GM23338 (cell line): Measurements from ENCODE around the gene AKNA. TPM values are rescaled to one million over a fixed set of nuclear protein-coding genes. Genes with fewer than 3 reads are reported as not detected.

Experiments
- ATAC-seq: fragments of 200-7000 bp; cut with Tn5 transposase; 3 replicates; pipeline ENCODE4 v1.9.1; 2020
- DNase-seq: peaks from one replicate; pipeline ENCODE4 v3.0.0-alpha.2; 2015; ENCODE audit warnings: low spot score
- H2AFZ ChIP-seq: fragments of 200-600 bp; sonication (generic); 2 replicates; pipeline ENCODE4 v1.8.0; 2016; ENCODE audit warnings: antibody characterized with exemption, mild to moderate bottlenecking, moderate library complexity
- H3F3A ChIP-seq: fragments of 200-600 bp; sonication (generic); replicated peaks from 2 replicates; pipeline ENCODE4 v1.8.0; 2017; ENCODE audit warnings: antibody characterized with exemption, mixed run types, low read depth
- H3K27ac ChIP-seq: fragments of 200-600 bp; sonication (generic); 2 replicates; pipeline ENCODE4 v1.6.1; 2016; ENCODE audit warnings: low read depth
- H3K27me3 ChIP-seq: fragments of 200-600 bp; sonication (generic); 2 replicates; pipeline ENCODE4 v1.8.0; 2016; ENCODE audit warnings: mild to moderate bottlenecking, mixed run types, moderate library complexity; ENCODE audit not compliant: insufficient read depth
- H3K36me3 ChIP-seq: fragments of 200-600 bp; sonication (generic); 2 replicates; pipeline ENCODE4 v1.8.0; 2016; ENCODE audit warnings: mild to moderate bottlenecking; ENCODE audit not compliant: insufficient read depth
- H3K4me1 ChIP-seq: fragments of 200-600 bp; sonication (generic); 2 replicates; pipeline ENCODE4 v1.8.0; 2016; ENCODE audit warnings: mild to moderate bottlenecking, moderate library complexity; ENCODE audit not compliant: insufficient read depth
- H3K4me2 ChIP-seq: fragments of 200-600 bp; sonication (generic); 2 replicates; pipeline ENCODE4 v1.7.1; 2017; ENCODE audit warnings: mixed run types
- H3K4me3 ChIP-seq: fragments of 200-600 bp; sonication (generic); 2 replicates; pipeline ENCODE4 v1.6.1; 2016; ENCODE audit warnings: mixed run types
- H3K79me2 ChIP-seq: fragments of 200-600 bp; sonication (generic); replicated peaks from 2 replicates; pipeline ENCODE4 v1.8.0; 2017; ENCODE audit warnings: mild to moderate bottlenecking; ENCODE audit not compliant: insufficient read depth
- H3K9me2 ChIP-seq: fragments of 200-600 bp; sonication (generic); 2 replicates; pipeline ENCODE4 v1.8.0; 2017; ENCODE audit not compliant: insufficient read depth
- H4K20me1 ChIP-seq: fragments of 200-600 bp; sonication (generic); replicated peaks from 2 replicates; pipeline ENCODE4 v1.8.0; 2017; ENCODE audit warnings: mild to moderate bottlenecking; ENCODE audit not compliant: insufficient read depth
- H3K27ac Mint-ChIP-seq: 2 replicates; pipeline ENCODE4 v1.8.0; 2020; ENCODE audit warnings: inconsistent platforms, mild to moderate bottlenecking, moderate library complexity, mixed read lengths
- H3K27me3 Mint-ChIP-seq: 3 replicates; pipeline ENCODE4 v1.8.0; 2022; ENCODE audit warnings: low read depth, mild to moderate bottlenecking, moderate library complexity, mixed read lengths, inconsistent platforms; ENCODE audit not compliant: insufficient read depth, poor library complexity
- H3K36me3 Mint-ChIP-seq: 3 replicates; pipeline ENCODE4 v1.8.0; 2021; ENCODE audit warnings: low read depth, mild to moderate bottlenecking, inconsistent platforms, moderate library complexity, mixed read lengths
- H3K4me1 Mint-ChIP-seq: 3 replicates; pipeline ENCODE4 v1.8.0; 2020; ENCODE audit warnings: mild to moderate bottlenecking, inconsistent platforms, mixed read lengths
- H3K4me3 Mint-ChIP-seq: 3 replicates; pipeline ENCODE4 v1.8.0; 2021; ENCODE audit warnings: moderate library complexity, mild to moderate bottlenecking, inconsistent platforms, mixed read lengths
- H3K9me3 Mint-ChIP-seq: 3 replicates; pipeline ENCODE4 v1.8.0; 2020; ENCODE audit warnings: moderate library complexity, mild to moderate bottlenecking, inconsistent platforms, mixed read lengths
- CREB1 ChIP-seq: fragments of 250-450 bp; sonication (Bioruptor Pico); IDR thresholded peaks from 2 replicates; pipeline ENCODE4 v1.5.0; 2020; ENCODE audit warnings: low read depth, mild to moderate bottlenecking, moderate library complexity
- EZH2 ChIP-seq: fragments of 200-600 bp; sonication (generic); IDR thresholded peaks from one replicate; pipeline ENCODE4 v1.8.0; 2017; ENCODE audit warnings: antibody characterized with exemption, mild to moderate bottlenecking, low read depth; ENCODE audit not compliant: unreplicated experiment
- NANOG ChIP-seq: IDR thresholded peaks from 2 replicates; pipeline ENCODE4 v1.6.1; 2016; ENCODE audit warnings: antibody characterized with exemption, borderline replicate concordance
- STAT1 ChIP-seq: IDR thresholded peaks from one replicate; pipeline ENCODE4 v1.6.1; 2016; ENCODE audit warnings: antibody characterized with exemption; ENCODE audit not compliant: unreplicated experiment
- ZNF114 ChIP-seq: fragments of 250-450 bp; sonication (Bioruptor Pico); IDR thresholded peaks from 2 replicates; pipeline ENCODE4 v1.5.0; 2020; ENCODE audit warnings: mild to moderate bottlenecking, moderate library complexity
- ZNF331 ChIP-seq: fragments of 250-450 bp; sonication (Bioruptor Pico); IDR thresholded peaks from 2 replicates; pipeline ENCODE4 v1.5.0; 2020; ENCODE audit warnings: low read depth, mild to moderate bottlenecking, moderate library complexity
- polyA plus RNA-seq: library from polyadenylated mRNA; unstranded; fragments of >200 nt; fragmentation: Nextera tagmentation; extraction: Ambion mirVana; gene quantifications from 2 replicates; pipeline ENCODE4 v1.2.1, GENCODE V29; 2016
- total RNA-seq: library from RNA; depleted of rRNA; stranded (reverse); fragments of >200 nt; shearing (Covaris generic); gene quantifications from 2 replicates; pipeline ENCODE4 v1.2.3, GENCODE V29; 2014
- TF ChIP-seq, protein P1 (sequence below): fragments of 250-450 bp; sonication (Bioruptor Pico); IDR thresholded peaks from 2 replicates; pipeline ENCODE4 v1.5.0; 2020; ENCODE audit warnings: mild to moderate bottlenecking, moderate library complexity
- TF ChIP-seq, protein P2 (sequence below): IDR thresholded peaks from one replicate; pipeline ENCODE4 v1.6.1; 2018; ENCODE audit warnings: antibody characterized with exemption; ENCODE audit not compliant: unreplicated experiment
- TF ChIP-seq, protein P3 (sequence below): IDR thresholded peaks from 2 replicates; pipeline ENCODE4 v1.6.1; 2016; ENCODE audit warnings: antibody characterized with exemption

The AKNA gene
- total and polyA plus RNA-seq, 2 experiments from 2014 or later: 9.0 to 28.1 TPM

DNA sequence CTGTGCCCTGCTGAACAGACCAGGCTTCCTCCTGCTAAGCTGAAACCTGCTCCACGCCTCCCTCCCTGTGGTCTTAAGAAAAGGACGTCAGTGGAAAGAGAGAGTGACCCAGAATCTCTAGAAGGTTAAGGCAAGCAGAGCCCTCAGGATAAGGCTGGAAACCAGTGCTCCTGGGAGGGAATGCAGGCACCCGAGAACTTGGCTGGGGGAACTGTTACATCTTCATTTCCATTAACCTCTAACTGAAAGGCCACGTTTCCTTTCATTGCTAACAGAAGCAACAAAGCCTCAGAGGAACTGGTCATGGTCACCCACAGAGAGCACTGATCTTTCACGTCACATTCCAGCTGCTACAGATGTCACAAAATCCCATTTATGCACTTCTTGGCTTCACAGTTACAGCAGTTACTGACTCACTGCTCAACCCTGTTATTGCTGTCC is 26.1 kb upstream of the AKNA start (continued):
- TF ChIP-seq, protein P1, sequence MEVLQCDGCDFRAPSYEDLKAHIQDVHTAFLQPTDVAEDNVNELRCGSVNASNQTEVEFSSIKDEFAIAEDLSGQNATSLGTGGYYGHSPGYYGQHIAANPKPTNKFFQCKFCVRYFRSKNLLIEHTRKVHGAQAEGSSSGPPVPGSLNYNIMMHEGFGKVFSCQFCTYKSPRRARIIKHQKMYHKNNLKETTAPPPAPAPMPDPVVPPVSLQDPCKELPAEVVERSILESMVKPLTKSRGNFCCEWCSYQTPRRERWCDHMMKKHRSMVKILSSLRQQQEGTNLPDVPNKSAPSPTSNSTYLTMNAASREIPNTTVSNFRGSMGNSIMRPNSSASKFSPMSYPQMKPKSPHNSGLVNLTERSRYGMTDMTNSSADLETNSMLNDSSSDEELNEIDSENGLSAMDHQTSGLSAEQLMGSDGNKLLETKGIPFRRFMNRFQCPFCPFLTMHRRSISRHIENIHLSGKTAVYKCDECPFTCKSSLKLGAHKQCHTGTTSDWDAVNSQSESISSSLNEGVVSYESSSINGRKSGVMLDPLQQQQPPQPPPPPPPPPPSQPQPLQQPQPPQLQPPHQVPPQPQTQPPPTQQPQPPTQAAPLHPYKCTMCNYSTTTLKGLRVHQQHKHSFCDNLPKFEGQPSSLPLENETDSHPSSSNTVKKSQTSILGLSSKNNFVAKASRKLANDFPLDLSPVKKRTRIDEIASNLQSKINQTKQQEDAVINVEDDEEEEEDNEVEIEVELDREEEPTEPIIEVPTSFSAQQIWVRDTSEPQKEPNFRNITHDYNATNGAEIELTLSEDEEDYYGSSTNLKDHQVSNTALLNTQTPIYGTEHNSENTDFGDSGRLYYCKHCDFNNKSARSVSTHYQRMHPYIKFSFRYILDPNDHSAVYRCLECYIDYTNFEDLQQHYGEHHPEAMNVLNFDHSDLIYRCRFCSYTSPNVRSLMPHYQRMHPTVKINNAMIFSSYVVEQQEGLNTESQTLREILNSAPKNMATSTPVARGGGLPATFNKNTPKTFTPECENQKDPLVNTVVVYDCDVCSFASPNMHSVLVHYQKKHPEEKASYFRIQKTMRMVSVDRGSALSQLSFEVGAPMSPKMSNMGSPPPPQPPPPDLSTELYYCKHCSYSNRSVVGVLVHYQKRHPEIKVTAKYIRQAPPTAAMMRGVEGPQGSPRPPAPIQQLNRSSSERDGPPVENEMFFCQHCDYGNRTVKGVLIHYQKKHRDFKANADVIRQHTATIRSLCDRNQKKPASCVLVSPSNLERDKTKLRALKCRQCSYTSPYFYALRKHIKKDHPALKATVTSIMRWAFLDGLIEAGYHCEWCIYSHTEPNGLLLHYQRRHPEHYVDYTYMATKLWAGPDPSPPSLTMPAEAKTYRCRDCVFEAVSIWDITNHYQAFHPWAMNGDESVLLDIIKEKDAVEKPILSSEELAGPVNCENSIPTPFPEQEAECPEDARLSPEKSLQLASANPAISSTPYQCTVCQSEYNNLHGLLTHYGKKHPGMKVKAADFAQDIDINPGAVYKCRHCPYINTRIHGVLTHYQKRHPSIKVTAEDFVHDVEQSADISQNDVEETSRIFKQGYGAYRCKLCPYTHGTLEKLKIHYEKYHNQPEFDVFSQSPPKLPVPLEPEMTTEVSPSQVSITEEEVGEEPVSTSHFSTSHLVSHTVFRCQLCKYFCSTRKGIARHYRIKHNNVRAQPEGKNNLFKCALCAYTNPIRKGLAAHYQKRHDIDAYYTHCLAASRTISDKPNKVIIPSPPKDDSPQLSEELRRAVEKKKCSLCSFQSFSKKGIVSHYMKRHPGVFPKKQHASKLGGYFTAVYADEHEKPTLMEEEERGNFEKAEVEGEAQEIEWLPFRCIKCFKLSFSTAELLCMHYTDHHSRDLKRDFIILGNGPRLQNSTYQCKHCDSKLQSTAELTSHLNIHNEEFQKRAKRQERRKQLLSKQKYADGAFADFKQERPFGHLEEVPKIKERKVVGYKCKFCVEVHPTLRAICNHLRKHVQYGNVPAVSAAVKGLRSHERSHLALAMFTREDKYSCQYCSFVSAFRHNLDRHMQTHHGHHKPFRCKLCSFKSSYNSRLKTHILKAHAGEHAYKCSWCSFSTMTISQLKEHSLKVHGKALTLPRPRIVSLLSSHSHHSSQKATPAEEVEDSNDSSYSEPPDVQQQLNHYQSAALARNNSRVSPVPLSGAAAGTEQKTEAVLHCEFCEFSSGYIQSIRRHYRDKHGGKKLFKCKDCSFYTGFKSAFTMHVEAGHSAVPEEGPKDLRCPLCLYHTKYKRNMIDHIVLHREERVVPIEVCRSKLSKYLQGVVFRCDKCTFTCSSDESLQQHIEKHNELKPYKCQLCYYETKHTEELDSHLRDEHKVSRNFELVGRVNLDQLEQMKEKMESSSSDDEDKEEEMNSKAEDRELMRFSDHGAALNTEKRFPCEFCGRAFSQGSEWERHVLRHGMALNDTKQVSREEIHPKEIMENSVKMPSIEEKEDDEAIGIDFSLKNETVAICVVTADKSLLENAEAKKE (CRISPR knock-in tag): no peak
- TF ChIP-seq STAT1 (no peak), NANOG (no peak), ZNF331 (CRISPR knock-in tag) (no peak), CREB1 (CRISPR knock-in tag) (no peak), ZNF114 (CRISPR knock-in tag) (no peak)

DNA sequence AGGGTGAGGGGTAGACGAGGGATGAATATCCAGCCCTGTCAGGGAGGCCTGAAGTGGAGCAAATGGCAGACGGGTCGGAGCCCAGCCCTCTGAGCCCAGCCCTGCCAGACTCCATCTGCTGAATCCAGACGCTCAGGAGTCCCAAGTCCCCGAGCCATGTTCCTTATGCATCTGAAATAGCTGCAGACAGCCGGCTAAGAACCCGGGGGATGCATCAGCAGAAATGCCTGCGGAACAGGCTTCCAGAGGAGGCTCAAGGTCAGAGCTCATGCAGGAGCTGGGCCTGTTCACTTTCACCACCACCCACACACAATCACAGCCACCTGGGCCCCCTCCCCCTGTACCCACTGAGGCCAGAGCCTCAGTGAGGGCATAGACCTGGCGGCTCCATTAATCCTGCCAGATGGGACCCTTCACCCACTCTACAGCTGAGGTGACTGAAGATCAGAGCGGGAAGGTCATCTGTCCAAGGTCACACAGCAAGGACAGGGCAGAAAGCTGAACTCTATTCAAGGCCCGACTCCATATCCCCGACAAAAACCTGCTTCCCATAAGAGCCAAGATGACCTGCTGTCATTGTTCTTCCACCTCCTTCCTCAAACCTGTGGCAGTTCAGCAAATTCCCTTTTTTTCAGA is 24.4 kb upstream of the AKNA start:
- Mint-ChIP-seq H3K36me3 (no peaks in the 10 kb centered on the region), H3K4me3 (no peak overlapping the region), H3K9me3 (no peaks in the 10 kb centered on the region), H3K27me3 (peaks cover 18% of the 10 kb centered on the region), H3K4me1 (peaks cover 45% of the 10 kb centered on the region), H3K27ac (0 out of 2 replicates have a peak overlapping the region, but pooled peaks have one; percentile 52)
- H3K9me2 ChIP-seq: no peaks in the 10 kb centered on the region
- H3K36me3 ChIP-seq: no peaks in the 10 kb centered on the region
- H3K4me1 ChIP-seq: peaks cover 20% of the 10 kb centered on the region; the same call in 1 of the 2 replicates
- H3K4me2 ChIP-seq: no peak overlapping the region
- no peak for ATAC-seq
- H3K79me2 ChIP-seq: no peaks in the 10 kb centered on the region
- no peaks in the 10 kb centered on the region for H3K27me3 ChIP-seq
- DNase-seq: no peak
- no peak overlapping the region for H3K27ac ChIP-seq
- no peaks in the 10 kb centered on the region for H4K20me1 ChIP-seq
- H2AFZ ChIP-seq: no peak overlapping the region
- H3F3A ChIP-seq: no peaks in the 10 kb centered on the region
- no peak overlapping the region for H3K4me3 ChIP-seq
- TF ChIP-seq, protein P2, sequence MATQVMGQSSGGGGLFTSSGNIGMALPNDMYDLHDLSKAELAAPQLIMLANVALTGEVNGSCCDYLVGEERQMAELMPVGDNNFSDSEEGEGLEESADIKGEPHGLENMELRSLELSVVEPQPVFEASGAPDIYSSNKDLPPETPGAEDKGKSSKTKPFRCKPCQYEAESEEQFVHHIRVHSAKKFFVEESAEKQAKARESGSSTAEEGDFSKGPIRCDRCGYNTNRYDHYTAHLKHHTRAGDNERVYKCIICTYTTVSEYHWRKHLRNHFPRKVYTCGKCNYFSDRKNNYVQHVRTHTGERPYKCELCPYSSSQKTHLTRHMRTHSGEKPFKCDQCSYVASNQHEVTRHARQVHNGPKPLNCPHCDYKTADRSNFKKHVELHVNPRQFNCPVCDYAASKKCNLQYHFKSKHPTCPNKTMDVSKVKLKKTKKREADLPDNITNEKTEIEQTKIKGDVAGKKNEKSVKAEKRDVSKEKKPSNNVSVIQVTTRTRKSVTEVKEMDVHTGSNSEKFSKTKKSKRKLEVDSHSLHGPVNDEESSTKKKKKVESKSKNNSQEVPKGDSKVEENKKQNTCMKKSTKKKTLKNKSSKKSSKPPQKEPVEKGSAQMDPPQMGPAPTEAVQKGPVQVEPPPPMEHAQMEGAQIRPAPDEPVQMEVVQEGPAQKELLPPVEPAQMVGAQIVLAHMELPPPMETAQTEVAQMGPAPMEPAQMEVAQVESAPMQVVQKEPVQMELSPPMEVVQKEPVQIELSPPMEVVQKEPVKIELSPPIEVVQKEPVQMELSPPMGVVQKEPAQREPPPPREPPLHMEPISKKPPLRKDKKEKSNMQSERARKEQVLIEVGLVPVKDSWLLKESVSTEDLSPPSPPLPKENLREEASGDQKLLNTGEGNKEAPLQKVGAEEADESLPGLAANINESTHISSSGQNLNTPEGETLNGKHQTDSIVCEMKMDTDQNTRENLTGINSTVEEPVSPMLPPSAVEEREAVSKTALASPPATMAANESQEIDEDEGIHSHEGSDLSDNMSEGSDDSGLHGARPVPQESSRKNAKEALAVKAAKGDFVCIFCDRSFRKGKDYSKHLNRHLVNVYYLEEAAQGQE: no peak
- TF ChIP-seq CREB1 (CRISPR knock-in tag) (no peak), NANOG (no peak), EZH2 (no peak)
- TF ChIP-seq, protein P3, sequence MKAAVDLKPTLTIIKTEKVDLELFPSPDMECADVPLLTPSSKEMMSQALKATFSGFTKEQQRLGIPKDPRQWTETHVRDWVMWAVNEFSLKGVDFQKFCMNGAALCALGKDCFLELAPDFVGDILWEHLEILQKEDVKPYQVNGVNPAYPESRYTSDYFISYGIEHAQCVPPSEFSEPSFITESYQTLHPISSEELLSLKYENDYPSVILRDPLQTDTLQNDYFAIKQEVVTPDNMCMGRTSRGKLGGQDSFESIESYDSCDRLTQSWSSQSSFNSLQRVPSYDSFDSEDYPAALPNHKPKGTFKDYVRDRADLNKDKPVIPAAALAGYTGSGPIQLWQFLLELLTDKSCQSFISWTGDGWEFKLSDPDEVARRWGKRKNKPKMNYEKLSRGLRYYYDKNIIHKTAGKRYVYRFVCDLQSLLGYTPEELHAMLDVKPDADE: no peak
